ENCODE measurements around the gene HSPA6.
"Not testable (repeated sequence)": the region's sequence is repeated elsewhere in the genome, so short reads cannot be mapped to it uniquely, and the experiment has no call there.

GRCh38 chr1:161563522-161563921 is 39.2 kb downstream of the HSPA6 start:
- TF ChIP-seq CTCF (IDR thresholded peaks at IDR 0.05; ENCODE audit: low read depth, low read length); EZH2phosphoT487 (IDR thresholded peaks at IDR 0.05; ENCODE audit: low read depth): not testable (repeated sequence)
